SH-SY5Y (cell line): Measurements from ENCODE around the gene DENND2C.

ENCODE experiments used
- GATA2 ChIP-seq: IDR thresholded peaks from 2 replicates; pipeline ENCODE4 v1.6.1; 2011; ENCODE audit warnings: mild to moderate bottlenecking, low read depth, low read length
- GATA3 ChIP-seq: IDR thresholded peaks from 2 replicates; pipeline ENCODE4 v1.6.1; 2011; ENCODE audit warnings: low read depth, mild to moderate bottlenecking, low read length, moderate library complexity

Gene DENND2C, protein sequence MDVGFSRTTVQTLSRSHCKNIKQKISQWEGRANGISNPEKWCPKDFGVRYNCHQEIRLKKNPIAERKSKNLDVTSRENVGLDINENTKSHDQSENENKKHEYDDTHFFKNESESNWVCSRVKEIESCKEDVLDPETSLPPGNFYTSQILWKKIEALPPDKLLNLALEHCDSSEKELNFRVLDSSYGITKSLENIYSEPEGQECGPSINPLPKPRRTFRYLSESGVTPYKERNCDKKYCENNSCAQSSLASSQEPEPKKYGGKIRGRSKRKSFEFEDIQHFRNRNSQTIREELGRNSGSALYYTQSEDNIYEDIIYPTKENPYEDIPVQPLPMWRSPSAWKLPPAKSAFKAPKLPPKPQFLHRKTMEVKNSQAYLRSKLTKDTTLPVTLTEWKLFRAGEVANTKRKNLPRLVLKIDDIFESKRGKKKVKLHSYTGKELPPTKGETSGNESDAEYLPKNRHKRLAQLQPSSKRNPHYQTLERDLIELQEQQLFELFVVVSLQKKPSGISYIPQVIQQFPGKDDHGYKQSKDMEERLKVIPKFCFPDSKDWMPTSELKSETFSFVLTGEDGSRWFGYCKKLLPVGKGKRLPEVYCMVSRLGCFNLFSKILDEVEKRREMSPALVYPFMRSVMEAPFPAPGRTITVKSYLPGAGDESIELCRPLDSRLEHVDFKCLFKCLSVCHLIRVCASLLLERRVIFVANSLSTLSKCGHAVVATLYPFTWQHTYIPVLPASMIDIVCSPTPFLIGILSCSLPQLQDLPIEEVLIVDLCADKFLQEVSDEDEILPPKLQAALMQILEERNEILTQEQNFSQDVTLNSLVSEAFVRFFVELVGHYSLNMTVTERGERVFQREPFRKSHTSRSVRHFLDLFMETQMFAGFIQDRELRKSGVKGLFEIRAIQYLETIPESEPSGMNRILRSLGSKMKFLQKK

DNA sequence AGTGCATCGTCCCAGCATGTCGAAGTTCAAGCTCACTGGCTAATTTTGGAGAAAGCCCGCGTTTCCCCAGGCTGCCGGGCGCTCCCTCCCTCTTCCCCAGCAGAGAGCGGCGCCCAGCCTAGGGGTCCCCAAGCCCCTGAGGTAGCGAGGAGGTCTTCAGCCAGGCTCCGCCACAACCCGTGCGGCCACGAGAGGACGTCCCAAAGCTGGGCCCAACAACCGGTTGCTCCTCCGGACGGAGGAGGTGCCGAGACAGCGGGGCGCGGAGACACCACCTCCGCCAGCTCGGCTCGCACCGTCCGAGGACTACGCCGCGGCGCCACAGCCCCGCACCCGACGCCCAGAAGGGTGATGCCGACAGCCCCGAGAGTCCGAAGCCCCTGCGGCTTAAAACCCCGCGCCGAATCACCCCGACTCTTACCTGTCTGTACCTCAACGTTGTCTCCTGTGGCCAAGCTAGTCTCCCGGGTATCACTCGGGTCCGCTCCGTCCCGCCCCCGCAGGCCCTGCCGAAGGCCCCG lies at the start of gene DENND2C:
Gene DENND2C (minus strand): TSS at position 488 of the 521 bp plus-strand sequence. CDS start 44,065 bp downstream, outside the sequence.
- no peak for TF ChIP-seq GATA2

DNA sequence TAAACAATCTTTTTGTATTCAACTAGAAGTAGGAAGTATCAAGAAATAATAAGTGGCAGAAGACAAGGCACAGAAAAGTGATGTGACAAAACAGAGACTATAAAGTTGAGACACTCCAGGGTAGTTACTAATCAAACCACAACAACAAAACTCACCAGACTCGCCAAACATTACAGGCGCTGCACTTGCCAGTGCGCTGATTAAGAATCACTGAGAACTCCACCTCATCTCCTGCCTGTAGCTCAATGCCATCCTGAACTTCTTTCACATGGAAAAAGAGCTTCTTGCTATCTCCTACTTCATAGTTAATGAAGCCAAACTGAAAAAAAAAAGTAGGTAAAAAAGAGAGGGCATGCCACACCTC lies 49.6 kb upstream of the DENND2C start:
- TF ChIP-seq GATA3 (no peak), GATA2 (no peak)

- TF ChIP-seq GATA3 (no peak), GATA2 (no peak)
Observed at GRCh38 chr1:114718661-114719423, 49.0 kb upstream of the DENND2C start.

GRCh38 chr1:114716304-114717170 lies 46.7 kb upstream of the DENND2C start, which contains the start of gene NRAS:
Gene NRAS, minus strand, starts transcription at chr1:114716771. Its CDS starts 611 bp downstream, at chr1:114716160.
- TF ChIP-seq GATA3, result no peak
- no peak for TF ChIP-seq GATA2

GRCh38 chr1:114715952-114716303 lies 46.1 kb upstream of the DENND2C start:
- no peak for TF ChIP-seq GATA3
- TF ChIP-seq GATA2, result no peak

DNA sequence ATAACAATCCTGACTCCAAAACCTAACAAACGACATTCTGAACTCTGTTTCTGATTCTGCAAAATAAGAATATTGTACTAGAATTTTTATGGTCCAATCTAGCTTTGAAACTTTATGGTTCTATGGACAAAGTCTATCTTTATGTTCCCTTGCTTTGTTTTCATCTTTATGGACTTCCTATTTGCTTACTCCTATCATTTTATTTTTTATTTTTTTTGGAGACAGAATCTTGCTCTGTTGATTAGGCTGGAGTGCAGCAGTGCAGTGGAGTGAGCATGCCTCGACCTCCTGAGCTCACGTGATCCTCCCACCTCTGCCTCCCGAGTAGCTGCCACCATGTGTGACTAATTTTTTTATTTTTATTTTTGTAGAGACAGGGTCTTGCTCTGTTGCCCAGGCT lies 43.1 kb upstream of the DENND2C start:
- TF ChIP-seq GATA2, result no peak

DNA sequence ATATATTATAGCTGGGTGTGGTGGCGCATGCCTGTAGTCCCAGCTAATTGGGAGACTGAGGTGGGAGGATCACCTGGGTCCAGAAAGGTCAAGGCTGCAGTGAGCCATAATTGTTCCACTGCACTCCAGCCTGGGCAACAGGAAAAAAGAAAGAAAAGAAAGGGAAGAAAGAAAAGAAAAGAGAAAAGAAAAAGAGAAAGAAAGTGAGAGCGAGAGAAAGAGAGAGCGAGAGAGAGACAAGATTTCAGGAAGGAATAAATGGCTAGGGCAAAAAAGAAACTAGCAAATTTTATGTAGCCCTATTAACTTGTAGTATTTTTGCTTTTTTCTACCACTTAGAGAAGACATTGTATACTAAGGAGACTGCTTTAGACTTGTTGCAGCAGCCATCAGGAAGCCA lies 40.5 kb upstream of the DENND2C start:
- TF ChIP-seq GATA2 (no peak), GATA3 (no peak)

DNA sequence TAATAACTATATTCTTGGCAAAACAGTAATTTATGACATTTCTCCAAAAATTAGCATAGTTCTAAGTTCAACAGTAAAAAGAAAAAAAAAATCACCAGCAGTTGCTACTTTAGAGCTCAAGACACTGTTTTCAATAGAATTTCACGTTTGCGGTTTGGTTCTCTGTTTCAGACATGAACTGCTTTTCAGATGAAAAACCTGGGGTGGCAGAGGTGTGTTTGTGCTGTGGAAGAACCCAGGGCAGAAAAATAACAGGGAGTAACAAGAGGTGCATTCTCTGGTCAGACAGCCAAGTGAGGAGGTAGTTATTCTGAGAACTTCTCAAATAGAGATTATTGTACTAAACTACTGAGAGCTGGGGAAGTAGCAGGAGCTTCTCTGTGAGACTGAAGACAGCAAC lies 37.8 kb upstream of the DENND2C start:
- no peak for TF ChIP-seq GATA3
- TF ChIP-seq GATA2, result no peak

DNA sequence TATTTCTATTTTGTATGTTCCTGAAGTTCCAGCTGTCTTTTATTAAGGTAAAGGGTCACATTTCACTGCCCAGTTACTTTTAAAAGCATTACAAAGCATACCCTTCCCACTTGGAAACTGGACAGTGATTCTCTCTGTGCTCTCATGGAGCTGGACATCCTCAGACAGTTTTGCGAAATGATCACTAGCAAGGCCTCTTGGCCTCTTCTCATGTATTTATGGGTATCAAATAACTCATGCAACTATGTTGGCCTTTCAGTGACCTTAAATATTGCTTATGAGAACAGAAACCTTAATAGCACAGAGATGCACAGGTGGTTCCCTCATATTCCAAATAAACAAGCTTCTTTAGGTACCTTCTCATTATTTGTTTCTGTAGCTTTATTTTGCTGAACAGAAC lies 33.4 kb upstream of the DENND2C start:
- TF ChIP-seq GATA2, result no peak
- no peak for TF ChIP-seq GATA3

DNA sequence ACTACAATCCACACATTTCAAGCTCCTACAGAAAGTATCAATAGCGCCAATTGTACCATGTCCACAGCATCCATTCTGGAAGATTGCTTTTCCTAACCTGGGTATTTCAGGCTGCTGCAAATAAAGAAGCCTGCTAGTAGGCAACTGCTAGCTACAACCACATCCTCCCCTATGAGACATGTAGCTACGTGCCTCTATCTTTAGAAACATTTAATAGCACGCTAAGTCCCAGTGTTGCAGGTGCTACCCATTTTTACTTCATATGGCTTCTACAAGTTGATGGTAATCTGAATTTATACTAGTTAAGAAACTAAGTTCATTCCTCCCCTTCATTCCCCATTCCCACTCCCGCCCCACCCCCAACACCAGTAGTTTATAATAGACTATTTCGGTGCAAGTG lies 32.9 kb upstream of the DENND2C start:
- TF ChIP-seq GATA2 (no peak), GATA3 (no peak)

DNA sequence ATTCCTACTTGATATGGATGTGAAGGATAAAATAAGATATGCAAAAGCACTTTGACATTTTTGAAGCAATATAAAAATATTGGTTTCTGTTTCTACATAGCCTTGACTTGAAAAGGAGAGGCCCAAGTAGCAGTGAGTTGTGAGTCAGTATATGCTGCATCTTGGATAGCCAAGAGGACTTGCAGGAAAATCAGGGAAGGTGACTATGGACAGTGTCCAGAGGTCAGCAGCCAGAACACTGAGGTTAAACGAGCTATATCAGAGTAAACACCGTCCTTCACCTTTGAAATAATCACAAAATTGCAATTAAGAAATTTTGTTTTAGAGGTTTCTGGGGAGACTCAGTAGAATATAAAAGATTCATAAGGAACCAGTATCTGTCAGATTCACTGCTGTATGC lies 32.1 kb upstream of the DENND2C start:
- TF ChIP-seq GATA3 (no peak), GATA2 (no peak)

GRCh38 chr1:114700036-114700600 lies 30.3 kb upstream of the DENND2C start:
- TF ChIP-seq GATA2 (no peak), GATA3 (no peak)

DNA sequence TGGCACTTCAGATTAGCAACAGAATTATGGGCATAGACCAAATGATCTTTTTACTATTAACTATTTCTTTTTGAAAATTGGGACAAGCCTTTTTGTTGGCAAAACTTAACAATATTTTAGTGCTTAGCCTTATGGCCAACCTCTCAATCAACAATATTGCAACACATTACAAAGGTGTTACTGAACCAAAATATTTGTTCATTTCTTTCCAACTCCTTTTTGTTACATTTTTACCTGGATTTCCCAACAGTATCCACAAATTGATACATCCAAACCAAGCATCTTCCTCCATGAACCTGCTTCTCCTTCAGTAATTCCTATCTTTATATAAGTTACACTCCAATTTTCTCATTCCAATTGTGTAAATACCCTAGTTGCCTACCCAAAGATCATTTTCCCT lies 27.0 kb upstream of the DENND2C start:
- TF ChIP-seq GATA3 (no peak), GATA2 (no peak)
